ENCODE measurements around the gene ADGRL2. TPM values are rescaled to one million over a fixed set of nuclear protein-coding genes. Genes with fewer than 3 reads are reported as not detected.

Gene ADGRL2
- total and polyA plus RNA-seq, 3 donors from 2014 or later: 13.5 to 25.2 (median 13.8) TPM

- WGBS, 2 donors: 74 to 86% methylated on average over 2 of the region's 2 CpGs
- TF ChIP-seq POLR2A (IDR thresholded peaks at IDR 0.05): no peak
- no peak for TF ChIP-seq CTCF (IDR thresholded peaks at IDR 0.05)
- no peaks in the 10 kb centered on the region for H3K9me3 ChIP-seq
- H3K27ac ChIP-seq: no peak overlapping the region
- H3K36me3 ChIP-seq (ENCODE audit: low read depth, missing control alignments): no peaks in the 10 kb centered on the region
- H3K27me3 ChIP-seq: no peaks in the 10 kb centered on the region
- no peak for DNase-seq
- intact Hi-C loops (cut with DNase I; ENCODE audit: low total_unique reads): no loop called here
- H3K4me3 ChIP-seq: no peak overlapping the region
- H3K4me1 ChIP-seq: no peaks in the 10 kb centered on the region
Observed at GRCh38 chr1:81847063-81847462, 46.3 kb downstream of the ADGRL2 start.

- Histone ChIP-seq H3K36me3 (ENCODE audit: low read depth, missing control alignments) (no peaks in the 10 kb centered on the region), H3K27ac (no peak overlapping the region), H3K9me3 (no peaks in the 10 kb centered on the region), H3K4me1 (no peaks in the 10 kb centered on the region), H3K4me3 (no peak overlapping the region), H3K27me3 (no peaks in the 10 kb centered on the region)
- no peak for DNase-seq
- 72 to 79% methylated on average over 5 of the region's 5 CpGs for WGBS, 2 donors
- TF ChIP-seq CTCF (IDR thresholded peaks at IDR 0.05) (no peak), POLR2A (IDR thresholded peaks at IDR 0.05) (no peak)
- intact Hi-C loops (cut with DNase I; ENCODE audit: low total_unique reads): no loop called here
Observed at GRCh38 chr1:81848880-81849682, 48.3 kb downstream of the ADGRL2 start.

GRCh38 chr1:81850031-81850430, 49.3 kb downstream of the ADGRL2 start:
- intact Hi-C loops (cut with DNase I; ENCODE audit: low total_unique reads): no loop called here
- TF ChIP-seq CTCF (IDR thresholded peaks at IDR 0.05) (no peak), POLR2A (IDR thresholded peaks at IDR 0.05) (no peak)
- Histone ChIP-seq H3K4me3 (no peak overlapping the region), H3K27ac (no peak overlapping the region), H3K27me3 (no peaks in the 10 kb centered on the region), H3K36me3 (ENCODE audit: low read depth, missing control alignments) (no peaks in the 10 kb centered on the region), H3K9me3 (no peaks in the 10 kb centered on the region), H3K4me1 (no peaks in the 10 kb centered on the region)
- no peak for DNase-seq
- 88 to 94% methylated on average over 3 of the region's 3 CpGs for WGBS, 2 donors

GRCh38 chr1:81850495-81850894, 49.8 kb downstream of the ADGRL2 start:
- Histone ChIP-seq H3K27me3 (no peaks in the 10 kb centered on the region), H3K36me3 (ENCODE audit: low read depth, missing control alignments) (no peaks in the 10 kb centered on the region), H3K9me3 (no peaks in the 10 kb centered on the region), H3K4me3 (no peak overlapping the region), H3K4me1 (no peaks in the 10 kb centered on the region), H3K27ac (no peak overlapping the region)
- TF ChIP-seq POLR2A (IDR thresholded peaks at IDR 0.05) (no peak), CTCF (IDR thresholded peaks at IDR 0.05) (no peak)
- intact Hi-C loops (cut with DNase I; ENCODE audit: low total_unique reads): no loop called here
- no peak for DNase-seq

GRCh38 chr1:81851217-81851616, 50.5 kb downstream of the ADGRL2 start:
- Histone ChIP-seq H3K9me3 (no peaks in the 10 kb centered on the region), H3K27me3 (no peaks in the 10 kb centered on the region), H3K27ac (no peak overlapping the region), H3K4me3 (no peak overlapping the region), H3K4me1 (no peaks in the 10 kb centered on the region), H3K36me3 (ENCODE audit: low read depth, missing control alignments) (no peaks in the 10 kb centered on the region)
- DNase-seq: no peak
- intact Hi-C loops (cut with DNase I; ENCODE audit: low total_unique reads): no loop called here
- 82 to 97% methylated on average over 2 of the region's 2 CpGs for WGBS, 2 donors
- TF ChIP-seq POLR2A (IDR thresholded peaks at IDR 0.05) (no peak), CTCF (IDR thresholded peaks at IDR 0.05) (no peak)

Measured in testis (tissue), 3 donors.